H1 (cell line): ENCODE results near the gene LRTM1. TPM values are rescaled to one million over a fixed set of nuclear protein-coding genes. Genes with fewer than 3 reads are reported as not detected.

Source experiments
- CBX5 ChIP-seq: fragments of 300-800, 300-1000 bp; sonication (generic); IDR thresholded peaks from 2 replicates; pipeline ENCODE4 v1.7.1; 2016; ENCODE audit warnings: antibody characterized with exemption, low read length, low read depth
- CEBPB ChIP-seq: IDR thresholded peaks from 2 replicates; pipeline ENCODE4 v1.6.1; 2012; ENCODE audit warnings: low read depth, low read length
- CHD1 ChIP-seq: IDR thresholded peaks from 2 replicates; pipeline ENCODE4 v1.6.1; 2012; ENCODE audit warnings: low read depth, low read length, improper control_type of control experiment
- CHD7 ChIP-seq: fragments of 300-600 bp; sonication (generic); IDR thresholded peaks from 2 replicates; pipeline ENCODE4 v1.7.1; 2012; ENCODE audit warnings: low read length, moderate library complexity, mild to moderate bottlenecking, inconsistent platforms; ENCODE audit not compliant: insufficient replicate concordance
- CREB1 ChIP-seq: IDR thresholded peaks from 2 replicates; pipeline ENCODE4 v1.6.1; 2012; ENCODE audit warnings: inconsistent platforms
- EZH2 ChIP-seq: fragments of 200-600 bp; sonication (generic); IDR thresholded peaks from 2 replicates; pipeline ENCODE4 v1.7.1; 2012; ENCODE audit warnings: low read depth, mild to moderate bottlenecking, moderate library complexity, low read length, inconsistent platforms; ENCODE audit not compliant: severe bottlenecking
- GTF2F1 ChIP-seq: IDR thresholded peaks from 2 replicates; pipeline ENCODE4 v1.6.1; 2012; ENCODE audit warnings: low read depth, low read length, improper control_type of control experiment, borderline replicate concordance
- HDAC6 ChIP-seq: IDR thresholded peaks from one replicate; pipeline ENCODE4 v1.7.1; 2012; ENCODE audit warnings: low read depth, mild to moderate bottlenecking, inconsistent platforms, low read length, moderate library complexity
- KDM1A ChIP-seq: fragments of 200-600, 300-600 bp; sonication (generic); IDR thresholded peaks from 2 replicates; pipeline ENCODE4 v1.7.1; 2016; ENCODE audit warnings: mild to moderate bottlenecking, low read length, borderline replicate concordance
- KDM4A ChIP-seq: IDR thresholded peaks from one replicate; pipeline ENCODE4 v1.7.1; 2012; ENCODE audit warnings: low read depth, mild to moderate bottlenecking, moderate library complexity, low read length, inconsistent platforms; ENCODE audit not compliant: severe bottlenecking
- SP1 ChIP-seq: IDR thresholded peaks from 2 replicates; pipeline ENCODE4 v1.6.1; 2011; ENCODE audit warnings: low read depth, low read length
- TCF12 ChIP-seq: IDR thresholded peaks from 2 replicates; pipeline ENCODE4 v1.6.1; 2011; ENCODE audit warnings: low read depth, mild to moderate bottlenecking, low read length
- YY1 ChIP-seq: IDR thresholded peaks from 2 replicates; pipeline ENCODE4 v1.6.1; 2011; ENCODE audit warnings: low read depth, mild to moderate bottlenecking, low read length
- polyA plus RNA-seq, 7 experiments: library from polyadenylated mRNA; depleted of rRNA in 3 of 7; stranded (reverse) in 5 of 7; unstranded in 2 of 7; fragments of >200 nt in 5 of 7; fragments of 200-250 nt in 2 of 7; gene quantifications; 1 replicate in 5 of 7; 2 replicates in 1 of 7; 4 replicates in 1 of 7; pipeline versions ENCODE4 v1.2.1 to v1.2.3, GENCODE V29; 2011 to 2013; ENCODE audit warnings: missing spikeins in 2 of 7, mixed read lengths in 2 of 7
- total RNA-seq: library from RNA; stranded (reverse); fragmentation: NEBNext Ultra II Directional; extraction: Animal tissue kit (Norgen Biotek cat#: 25700); gene quantifications from 2 replicates; pipeline ENCODE4 v1.2.1, GENCODE V29; 2021

The LRTM1 gene
- total and polyA plus RNA-seq, 2 of the 8 experiments (the other 6 are each of a cell fraction or from before 2014, with no cell fraction given), result not detected

- TF ChIP-seq CHD7 (no peak), KDM1A (no peak), CREB1 (no peak), EZH2 (no peak), TCF12 (no peak), CEBPB (no peak), SP1 (no peak), KDM4A (no peak), GTF2F1 (no peak), CBX5 (no peak), HDAC6 (no peak), CHD1 (no peak), YY1 (no peak)
Measured at GRCh38 chr3:54957711-54958110, 29.9 kb upstream of the LRTM1 start (continued).
